HEK293 (cell line): ENCODE measurements around the gene ETNK1.
A peak's percentile ranks its signal among the peaks of the same experiment; 100 is the strongest.

Experiments used
- FEZF1 ChIP-seq: fragments of 450-650 bp; formaldehyde crosslinking; IDR thresholded peaks from 2 replicates; pipeline ENCODE4 v1.5.1; 2016; ENCODE audit warnings: missing biosample characterization, missing genetic modification characterization
- GLIS2 ChIP-seq: fragments of 450-650 bp; formaldehyde crosslinking; IDR thresholded peaks from 2 replicates; pipeline ENCODE4 v1.5.1; 2016; ENCODE audit warnings: missing biosample characterization, missing genetic modification characterization
- HOXA7 ChIP-seq: sonication (generic); formaldehyde crosslinking; IDR thresholded peaks from 2 replicates; pipeline ENCODE4 v1.8.1; 2022; ENCODE audit warnings: missing genetic modification reagents, borderline replicate concordance
- KLF16 ChIP-seq: fragments of 450-650 bp; formaldehyde crosslinking; IDR thresholded peaks from 2 replicates; pipeline ENCODE4 v1.5.1; 2017; ENCODE audit warnings: missing biosample characterization, missing genetic modification characterization
- SP3 ChIP-seq: fragments of 450-650 bp; formaldehyde crosslinking; IDR thresholded peaks from 2 replicates; pipeline ENCODE4 v1.5.1; 2016; ENCODE audit warnings: missing biosample characterization, missing genetic modification characterization
- TCF7L2 ChIP-seq: IDR thresholded peaks from 2 replicates; pipeline ENCODE4 v1.6.1; 2011; ENCODE audit warnings: low read depth, mild to moderate bottlenecking, inconsistent platforms, low read length, moderate library complexity, borderline replicate concordance
- ZBTB1 ChIP-seq: fragments of 450-650 bp; formaldehyde crosslinking; IDR thresholded peaks from 2 replicates; pipeline ENCODE4 v1.5.1; 2016; ENCODE audit warnings: missing biosample characterization, missing genetic modification characterization
- ZNF114 ChIP-seq: fragments of 450-650 bp; formaldehyde crosslinking; IDR thresholded peaks from 2 replicates; pipeline ENCODE4 v1.5.0; 2017; ENCODE audit warnings: missing biosample characterization, missing genetic modification characterization
- ZNF138 ChIP-seq: fragments of 450-650 bp; formaldehyde crosslinking; IDR thresholded peaks from 2 replicates; pipeline ENCODE4 v1.5.1; 2016; ENCODE audit warnings: missing biosample characterization, missing genetic modification characterization, borderline replicate concordance
- ZNF19 ChIP-seq: fragments of 450-650 bp; formaldehyde crosslinking; IDR thresholded peaks from 2 replicates; pipeline ENCODE4; 2016; ENCODE audit warnings: missing biosample characterization, missing genetic modification characterization, low read depth
- ZNF214 ChIP-seq: fragments of 450-650 bp; formaldehyde crosslinking; IDR thresholded peaks from 2 replicates; pipeline ENCODE4 v1.5.1; 2017; ENCODE audit warnings: missing biosample characterization, mild to moderate bottlenecking, missing genetic modification characterization, borderline replicate concordance
- ZNF221 ChIP-seq: fragments of 450-650 bp; formaldehyde crosslinking; IDR thresholded peaks from 2 replicates; pipeline ENCODE4 v1.5.1; 2017; ENCODE audit warnings: missing biosample characterization, missing genetic modification characterization, borderline replicate concordance
- ZNF23 ChIP-seq: fragments of 450-650 bp; formaldehyde crosslinking; IDR thresholded peaks from 2 replicates; pipeline ENCODE4 v1.5.1; 2016; ENCODE audit warnings: missing biosample characterization, missing genetic modification characterization, borderline replicate concordance
- ZNF239 ChIP-seq: fragments of 450-650 bp; formaldehyde crosslinking; IDR thresholded peaks from 2 replicates; pipeline ENCODE4 v1.5.1; 2016; ENCODE audit warnings: missing biosample characterization, missing genetic modification characterization
- ZNF248 ChIP-seq: fragments of 450-650 bp; formaldehyde crosslinking; IDR thresholded peaks from 2 replicates; pipeline ENCODE4 v1.5.1; 2017; ENCODE audit warnings: missing biosample characterization, missing genetic modification characterization
- ZNF433 ChIP-seq: fragments of 450-650 bp; formaldehyde crosslinking; IDR thresholded peaks from 2 replicates; pipeline ENCODE4 v1.5.1; 2016; ENCODE audit warnings: missing biosample characterization, missing genetic modification characterization, low read depth
- ZNF521 ChIP-seq: fragments of 450-650 bp; formaldehyde crosslinking; IDR thresholded peaks from 2 replicates; pipeline ENCODE4 v1.5.1; 2017; ENCODE audit warnings: missing biosample characterization, mild to moderate bottlenecking, missing genetic modification characterization
- ZNF555 ChIP-seq: fragments of 450-650 bp; formaldehyde crosslinking; conservative IDR thresholded peaks from 2 replicates; pipeline ENCODE4 v1.5.1; 2017; ENCODE audit warnings: missing biosample characterization, mild to moderate bottlenecking, missing genetic modification characterization, inconsistent platforms
- ZNF664 ChIP-seq: fragments of 450-650 bp; formaldehyde crosslinking; IDR thresholded peaks from 2 replicates; pipeline ENCODE4 v1.5.1; 2016; ENCODE audit warnings: missing biosample characterization, missing genetic modification characterization
- ZNF677 ChIP-seq: fragments of 450-650 bp; IDR thresholded peaks from 2 replicates; pipeline ENCODE4 v1.5.0; 2018; ENCODE audit warnings: missing biosample characterization, mild to moderate bottlenecking, missing genetic modification characterization, moderate library complexity
- ZNF747 ChIP-seq: fragments of 450-650 bp; formaldehyde crosslinking; IDR thresholded peaks from 2 replicates; pipeline ENCODE4 v1.5.1; 2016; ENCODE audit warnings: missing biosample characterization, missing genetic modification characterization
- ZNF768 ChIP-seq: fragments of 450-650 bp; formaldehyde crosslinking; IDR thresholded peaks from 2 replicates; pipeline ENCODE4 v1.5.1; 2018; ENCODE audit warnings: missing biosample characterization, mild to moderate bottlenecking, missing genetic modification characterization
- ZNF776 ChIP-seq: fragments of 450-650 bp; formaldehyde crosslinking; IDR thresholded peaks from 2 replicates; pipeline ENCODE4 v1.5.0; 2017; ENCODE audit warnings: missing biosample characterization, missing genetic modification characterization, borderline replicate concordance
- ZSCAN23 ChIP-seq: fragments of 450-650 bp; formaldehyde crosslinking; IDR thresholded peaks from 2 replicates; pipeline ENCODE4 v1.5.1; 2016; ENCODE audit warnings: missing biosample characterization, missing genetic modification characterization
- TF ChIP-seq, protein P1 (sequence below): fragments of 450-650 bp; formaldehyde crosslinking; IDR thresholded peaks from 2 replicates; pipeline ENCODE4 v1.5.1; 2016; ENCODE audit warnings: missing biosample characterization, missing genetic modification characterization
- TF ChIP-seq, protein P2 (sequence below): fragments of 450-650 bp; formaldehyde crosslinking; IDR thresholded peaks from 2 replicates; pipeline ENCODE4 v1.5.1; 2016; ENCODE audit warnings: missing biosample characterization, missing genetic modification characterization
- TF ChIP-seq, protein P3 (sequence below): fragments of 450-650 bp; formaldehyde crosslinking; IDR thresholded peaks from 2 replicates; pipeline ENCODE4 v1.5.1; 2016; ENCODE audit warnings: missing biosample characterization, missing genetic modification characterization
- TF ChIP-seq, protein P4 (sequence below): fragments of 450-650 bp; formaldehyde crosslinking; IDR thresholded peaks from 2 replicates; pipeline ENCODE4 v1.5.1; 2016; ENCODE audit warnings: missing biosample characterization, missing genetic modification characterization
- TF ChIP-seq, protein P5 (sequence below): fragments of 450-650 bp; formaldehyde crosslinking; IDR thresholded peaks from 2 replicates; pipeline ENCODE4 v1.5.1; 2016; ENCODE audit warnings: missing biosample characterization, missing genetic modification characterization

Gene ETNK1

DNA sequence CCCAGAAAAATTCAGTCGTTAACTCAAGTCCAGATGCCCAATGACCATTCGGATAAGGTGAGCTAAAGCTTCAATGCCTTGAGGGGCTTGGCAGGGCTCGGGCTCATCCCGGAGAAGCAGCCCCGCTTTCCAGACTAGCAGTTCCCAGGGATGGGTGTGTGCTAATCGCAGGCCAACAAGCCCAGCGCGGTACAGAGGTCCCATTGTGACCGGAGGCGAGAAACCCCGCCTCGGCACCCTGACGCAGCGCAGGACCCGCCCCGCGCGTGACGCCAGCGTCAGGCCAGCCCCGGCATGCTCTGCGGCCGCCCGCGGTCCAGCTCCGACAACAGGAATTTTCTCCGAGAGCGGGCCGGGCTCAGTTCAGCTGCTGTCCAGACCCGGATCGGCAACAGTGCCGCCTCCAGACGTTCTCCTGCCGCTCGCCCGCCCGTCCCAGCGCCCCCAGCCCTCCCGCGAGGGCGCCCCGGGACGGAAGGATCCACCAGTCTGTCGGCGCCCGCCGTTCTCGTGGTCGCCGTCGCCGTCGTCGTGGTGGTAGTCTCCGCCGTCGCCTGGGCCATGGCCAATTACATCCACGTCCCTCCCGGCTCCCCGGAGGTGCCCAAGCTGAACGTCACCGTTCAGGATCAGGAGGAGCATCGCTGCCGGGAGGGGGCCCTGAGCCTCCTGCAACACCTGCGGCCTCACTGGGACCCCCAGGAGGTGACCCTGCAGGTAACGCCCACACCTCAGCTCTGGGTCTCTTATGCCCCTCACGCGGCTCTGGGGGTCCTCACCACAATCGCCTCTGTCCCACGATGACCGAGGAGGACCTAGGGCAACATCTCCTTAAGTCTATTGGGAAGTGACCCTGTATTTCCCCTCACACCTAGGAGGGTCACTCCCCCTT is at the start of gene ETNK1 (continued):
- TF ChIP-seq, protein P1, sequence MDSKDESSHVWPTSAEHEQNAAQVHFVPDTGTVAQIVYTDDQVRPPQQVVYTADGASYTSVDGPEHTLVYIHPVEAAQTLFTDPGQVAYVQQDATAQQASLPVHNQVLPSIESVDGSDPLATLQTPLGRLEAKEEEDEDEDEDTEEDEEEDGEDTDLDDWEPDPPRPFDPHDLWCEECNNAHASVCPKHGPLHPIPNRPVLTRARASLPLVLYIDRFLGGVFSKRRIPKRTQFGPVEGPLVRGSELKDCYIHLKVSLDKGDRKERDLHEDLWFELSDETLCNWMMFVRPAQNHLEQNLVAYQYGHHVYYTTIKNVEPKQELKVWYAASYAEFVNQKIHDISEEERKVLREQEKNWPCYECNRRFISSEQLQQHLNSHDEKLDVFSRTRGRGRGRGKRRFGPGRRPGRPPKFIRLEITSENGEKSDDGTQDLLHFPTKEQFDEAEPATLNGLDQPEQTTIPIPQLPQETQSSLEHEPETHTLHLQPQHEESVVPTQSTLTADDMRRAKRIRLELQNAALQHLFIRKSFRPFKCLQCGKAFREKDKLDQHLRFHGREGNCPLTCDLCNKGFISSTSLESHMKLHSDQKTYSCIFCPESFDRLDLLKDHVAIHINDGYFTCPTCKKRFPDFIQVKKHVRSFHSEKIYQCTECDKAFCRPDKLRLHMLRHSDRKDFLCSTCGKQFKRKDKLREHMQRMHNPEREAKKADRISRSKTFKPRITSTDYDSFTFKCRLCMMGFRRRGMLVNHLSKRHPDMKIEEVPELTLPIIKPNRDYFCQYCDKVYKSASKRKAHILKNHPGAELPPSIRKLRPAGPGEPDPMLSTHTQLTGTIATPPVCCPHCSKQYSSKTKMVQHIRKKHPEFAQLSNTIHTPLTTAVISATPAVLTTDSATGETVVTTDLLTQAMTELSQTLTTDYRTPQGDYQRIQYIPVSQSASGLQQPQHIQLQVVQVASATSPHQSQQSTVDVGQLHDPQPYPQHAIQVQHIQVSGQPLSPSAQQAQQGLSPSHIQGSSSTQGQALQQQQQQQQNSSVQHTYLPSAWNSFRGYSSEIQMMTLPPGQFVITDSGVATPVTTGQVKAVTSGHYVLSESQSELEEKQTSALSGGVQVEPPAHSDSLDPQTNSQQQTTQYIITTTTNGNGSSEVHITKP = no peak
- TF ChIP-seq ZNF221 (tag by site-specific recombination) = no peak
- no peak for TF ChIP-seq ZNF664
- 0 out of 2 replicates have a peak, but pooled peaks have one; percentile 55 for TF ChIP-seq ZNF239
- TF ChIP-seq ZNF768 (tag by site-specific recombination) = no peak
- no peak for TF ChIP-seq ZNF114 (tag by site-specific recombination)
- no peak for TF ChIP-seq ZNF555 (tag by site-specific recombination)
- no peak for TF ChIP-seq ZNF433 (tag by site-specific recombination)
- no peak for TF ChIP-seq ZNF776 (tag by site-specific recombination)
- no peak for TF ChIP-seq ZNF521 (tag by site-specific recombination)
- TF ChIP-seq, protein P2, sequence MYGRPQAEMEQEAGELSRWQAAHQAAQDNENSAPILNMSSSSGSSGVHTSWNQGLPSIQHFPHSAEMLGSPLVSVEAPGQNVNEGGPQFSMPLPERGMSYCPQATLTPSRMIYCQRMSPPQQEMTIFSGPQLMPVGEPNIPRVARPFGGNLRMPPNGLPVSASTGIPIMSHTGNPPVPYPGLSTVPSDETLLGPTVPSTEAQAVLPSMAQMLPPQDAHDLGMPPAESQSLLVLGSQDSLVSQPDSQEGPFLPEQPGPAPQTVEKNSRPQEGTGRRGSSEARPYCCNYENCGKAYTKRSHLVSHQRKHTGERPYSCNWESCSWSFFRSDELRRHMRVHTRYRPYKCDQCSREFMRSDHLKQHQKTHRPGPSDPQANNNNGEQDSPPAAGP (tag by site-specific recombination) = peak; percentile 69; the same call in 1 of the 2 replicates
- TF ChIP-seq, protein P3, sequence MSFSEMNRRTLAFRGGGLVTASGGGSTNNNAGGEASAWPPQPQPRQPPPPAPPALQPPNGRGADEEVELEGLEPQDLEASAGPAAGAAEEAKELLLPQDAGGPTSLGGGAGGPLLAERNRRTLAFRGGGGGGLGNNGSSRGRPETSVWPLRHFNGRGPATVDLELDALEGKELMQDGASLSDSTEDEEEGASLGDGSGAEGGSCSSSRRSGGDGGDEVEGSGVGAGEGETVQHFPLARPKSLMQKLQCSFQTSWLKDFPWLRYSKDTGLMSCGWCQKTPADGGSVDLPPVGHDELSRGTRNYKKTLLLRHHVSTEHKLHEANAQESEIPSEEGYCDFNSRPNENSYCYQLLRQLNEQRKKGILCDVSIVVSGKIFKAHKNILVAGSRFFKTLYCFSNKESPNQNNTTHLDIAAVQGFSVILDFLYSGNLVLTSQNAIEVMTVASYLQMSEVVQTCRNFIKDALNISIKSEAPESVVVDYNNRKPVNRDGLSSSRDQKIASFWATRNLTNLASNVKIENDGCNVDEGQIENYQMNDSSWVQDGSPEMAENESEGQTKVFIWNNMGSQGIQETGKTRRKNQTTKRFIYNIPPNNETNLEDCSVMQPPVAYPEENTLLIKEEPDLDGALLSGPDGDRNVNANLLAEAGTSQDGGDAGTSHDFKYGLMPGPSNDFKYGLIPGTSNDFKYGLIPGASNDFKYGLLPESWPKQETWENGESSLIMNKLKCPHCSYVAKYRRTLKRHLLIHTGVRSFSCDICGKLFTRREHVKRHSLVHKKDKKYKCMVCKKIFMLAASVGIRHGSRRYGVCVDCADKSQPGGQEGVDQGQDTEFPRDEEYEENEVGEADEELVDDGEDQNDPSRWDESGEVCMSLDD = 0 out of 2 replicates have a peak, but pooled peaks have one; percentile 44
- no peak for TF ChIP-seq ZNF677
- TF ChIP-seq SP3 (tag by site-specific recombination) = peak; percentile 72
- TF ChIP-seq ZNF248 (tag by site-specific recombination) = no peak
- TF ChIP-seq ZSCAN23 (tag by site-specific recombination) = no peak
- TF ChIP-seq ZNF23 = no peak
- no peak for TF ChIP-seq ZNF747 (tag by site-specific recombination)
- TF ChIP-seq FEZF1 (tag by site-specific recombination) = no peak
- no peak for TF ChIP-seq KLF16 (tag by site-specific recombination)
- TF ChIP-seq ZNF19 = no peak
- TF ChIP-seq, protein P4, sequence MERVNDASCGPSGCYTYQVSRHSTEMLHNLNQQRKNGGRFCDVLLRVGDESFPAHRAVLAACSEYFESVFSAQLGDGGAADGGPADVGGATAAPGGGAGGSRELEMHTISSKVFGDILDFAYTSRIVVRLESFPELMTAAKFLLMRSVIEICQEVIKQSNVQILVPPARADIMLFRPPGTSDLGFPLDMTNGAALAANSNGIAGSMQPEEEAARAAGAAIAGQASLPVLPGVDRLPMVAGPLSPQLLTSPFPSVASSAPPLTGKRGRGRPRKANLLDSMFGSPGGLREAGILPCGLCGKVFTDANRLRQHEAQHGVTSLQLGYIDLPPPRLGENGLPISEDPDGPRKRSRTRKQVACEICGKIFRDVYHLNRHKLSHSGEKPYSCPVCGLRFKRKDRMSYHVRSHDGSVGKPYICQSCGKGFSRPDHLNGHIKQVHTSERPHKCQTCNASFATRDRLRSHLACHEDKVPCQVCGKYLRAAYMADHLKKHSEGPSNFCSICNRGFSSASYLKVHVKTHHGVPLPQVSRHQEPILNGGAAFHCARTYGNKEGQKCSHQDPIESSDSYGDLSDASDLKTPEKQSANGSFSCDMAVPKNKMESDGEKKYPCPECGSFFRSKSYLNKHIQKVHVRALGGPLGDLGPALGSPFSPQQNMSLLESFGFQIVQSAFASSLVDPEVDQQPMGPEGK (tag by site-specific recombination) = peak; percentile 48
- TF ChIP-seq, protein P5, sequence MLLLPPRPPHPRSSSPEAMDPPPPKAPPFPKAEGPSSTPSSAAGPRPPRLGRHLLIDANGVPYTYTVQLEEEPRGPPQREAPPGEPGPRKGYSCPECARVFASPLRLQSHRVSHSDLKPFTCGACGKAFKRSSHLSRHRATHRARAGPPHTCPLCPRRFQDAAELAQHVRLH (tag by site-specific recombination) = no peak
- no peak for TF ChIP-seq ZBTB1 (tag by site-specific recombination)
- no peak for TF ChIP-seq TCF7L2
- TF ChIP-seq GLIS2 (tag by site-specific recombination) = peak; percentile 88
- no peak for TF ChIP-seq ZNF214 (tag by site-specific recombination)
- no peak for TF ChIP-seq HOXA7 (CRISPR knock-in tag)
- no peak for TF ChIP-seq ZNF138 (tag by site-specific recombination)
